Thyroid gland (tissue), 4 donors: ENCODE data around the gene MTCL1.

Experiments
- POLR2A ChIP-seq, 2 donors: fragments of 450-650 bp; IDR thresholded peaks; one replicate each; pipeline ENCODE4 v1.6.1; 2017; ENCODE audit warnings: antibody characterized with exemption in 2 of 2, mild to moderate bottlenecking in 2 of 2, moderate library complexity in 1 of 2
- TF ChIP-seq, protein P1 (sequence below), 6 experiments: fragments of 200-600 bp in 3 of 6; fragments of 450-650 bp in 3 of 6; sonication (generic) in 3 of 6; IDR thresholded peaks; one replicate each; pipeline ENCODE4 v1.5.1; 2016 to 2019; ENCODE audit warnings: antibody characterized with exemption in 6 of 6, mild to moderate bottlenecking in 2 of 6, inconsistent platforms in 1 of 6, moderate library complexity in 1 of 6

DNA sequence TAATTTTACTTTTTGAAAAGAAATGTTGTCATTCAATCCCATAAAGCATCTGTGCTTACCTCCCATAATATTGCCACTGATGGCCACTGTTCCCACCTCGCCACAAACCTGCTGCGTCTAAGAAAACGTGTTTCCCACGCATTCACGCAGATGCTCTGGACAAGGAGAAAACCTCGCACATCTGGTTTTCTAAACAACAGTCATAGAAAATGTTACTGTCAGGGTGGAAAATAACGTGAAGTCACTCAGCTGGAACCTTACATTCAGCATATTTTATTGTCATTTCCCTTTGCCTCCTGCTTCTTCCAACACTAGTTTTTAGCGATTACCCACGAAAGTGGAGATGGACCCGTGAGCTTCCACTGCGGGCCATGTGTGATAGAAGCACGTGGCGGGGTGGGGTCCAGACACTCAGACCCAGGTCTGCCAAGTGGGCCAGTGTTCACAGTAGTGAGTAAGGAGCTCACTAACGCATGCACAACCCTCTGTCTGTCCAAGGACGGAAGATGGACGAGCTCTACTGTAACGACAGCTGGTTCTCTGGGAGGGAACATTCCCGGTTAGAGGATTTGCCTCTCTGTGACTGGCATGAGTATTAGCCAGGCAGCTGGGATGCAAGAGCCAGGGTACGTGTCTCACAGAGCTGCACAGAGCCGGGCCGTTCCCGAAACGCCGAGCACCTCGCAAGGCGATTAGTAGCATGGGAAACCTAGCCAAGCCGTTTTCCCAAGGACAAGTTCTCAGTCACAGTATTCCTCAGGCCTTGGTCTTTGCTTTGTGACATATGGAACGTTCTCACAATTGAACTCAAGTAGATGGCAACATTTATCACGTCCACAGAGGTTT, 94.5 kb downstream of the MTCL1 start:
- TF ChIP-seq, protein P1, sequence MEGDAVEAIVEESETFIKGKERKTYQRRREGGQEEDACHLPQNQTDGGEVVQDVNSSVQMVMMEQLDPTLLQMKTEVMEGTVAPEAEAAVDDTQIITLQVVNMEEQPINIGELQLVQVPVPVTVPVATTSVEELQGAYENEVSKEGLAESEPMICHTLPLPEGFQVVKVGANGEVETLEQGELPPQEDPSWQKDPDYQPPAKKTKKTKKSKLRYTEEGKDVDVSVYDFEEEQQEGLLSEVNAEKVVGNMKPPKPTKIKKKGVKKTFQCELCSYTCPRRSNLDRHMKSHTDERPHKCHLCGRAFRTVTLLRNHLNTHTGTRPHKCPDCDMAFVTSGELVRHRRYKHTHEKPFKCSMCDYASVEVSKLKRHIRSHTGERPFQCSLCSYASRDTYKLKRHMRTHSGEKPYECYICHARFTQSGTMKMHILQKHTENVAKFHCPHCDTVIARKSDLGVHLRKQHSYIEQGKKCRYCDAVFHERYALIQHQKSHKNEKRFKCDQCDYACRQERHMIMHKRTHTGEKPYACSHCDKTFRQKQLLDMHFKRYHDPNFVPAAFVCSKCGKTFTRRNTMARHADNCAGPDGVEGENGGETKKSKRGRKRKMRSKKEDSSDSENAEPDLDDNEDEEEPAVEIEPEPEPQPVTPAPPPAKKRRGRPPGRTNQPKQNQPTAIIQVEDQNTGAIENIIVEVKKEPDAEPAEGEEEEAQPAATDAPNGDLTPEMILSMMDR (IDR thresholded peaks at IDR 0.05), result no peak
- no peak for TF ChIP-seq POLR2A (IDR thresholded peaks at IDR 0.05)
